Measurements from ENCODE around the gene GPR55.
"Not testable (repeated sequence)": the region's sequence is repeated elsewhere in the genome, so short reads cannot be mapped to it uniquely, and the experiment has no call there.

GPR55 gene

DNA sequence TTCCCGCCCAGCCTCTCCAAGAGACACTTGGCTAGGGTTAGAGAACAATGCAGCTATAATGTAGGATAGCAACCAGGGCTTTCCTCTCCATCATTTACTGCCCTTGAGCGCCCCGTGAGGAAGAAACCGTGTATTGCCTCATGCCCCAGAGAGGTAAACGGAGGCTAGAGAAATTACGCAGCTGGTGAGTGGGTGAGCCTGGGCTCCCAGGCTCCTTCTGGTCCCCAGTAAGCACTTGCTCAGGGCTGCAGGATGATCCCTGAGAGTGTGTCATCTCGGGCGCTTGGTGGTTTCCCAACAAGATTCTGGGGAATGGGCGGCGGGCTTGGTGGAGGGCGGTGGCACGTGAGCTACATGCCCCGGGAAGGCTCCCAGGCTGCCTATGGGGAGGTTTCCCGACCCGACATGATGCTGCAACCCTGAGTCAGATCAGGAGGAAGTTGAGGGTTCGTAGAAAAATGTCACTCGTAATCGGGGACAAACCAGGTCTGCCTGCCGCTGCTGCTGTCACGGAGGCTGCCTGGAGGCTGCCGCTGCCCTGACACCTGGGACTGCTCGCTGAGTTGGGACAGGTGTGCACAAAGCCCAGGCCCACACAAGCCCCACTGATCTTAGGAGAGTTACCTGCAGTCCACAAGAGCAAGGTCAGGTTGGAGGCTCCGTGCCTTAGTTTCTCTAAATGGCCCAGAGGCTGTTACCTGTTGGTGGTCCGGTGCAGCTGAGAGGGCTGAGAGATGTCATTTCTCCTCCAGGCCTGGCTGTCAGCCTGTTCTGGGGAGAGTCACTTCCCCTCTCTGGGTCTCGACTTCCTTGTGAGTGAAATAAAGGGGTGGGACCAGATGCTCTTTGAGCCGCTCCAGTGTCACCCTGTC, at the start of gene GPR55:
GPR55 (minus strand) TSS at position 773 of the 872 bp plus-strand sequence. CDS start 14,280 bp downstream, outside the sequence.
- peak in 1 of 51 donors; percentile 11 for DNase-seq

GRCh38 chr2:230974096-230974913, 49.3 kb upstream of the GPR55 start:
- no peak for DNase-seq

- DNase-seq, result no peak
Observed at GRCh38 chr2:230972046-230972445, 47.0 kb upstream of the GPR55 start.

- no peak for DNase-seq
Observed at GRCh38 chr2:230969659-230970015, 44.6 kb upstream of the GPR55 start.

DNA sequence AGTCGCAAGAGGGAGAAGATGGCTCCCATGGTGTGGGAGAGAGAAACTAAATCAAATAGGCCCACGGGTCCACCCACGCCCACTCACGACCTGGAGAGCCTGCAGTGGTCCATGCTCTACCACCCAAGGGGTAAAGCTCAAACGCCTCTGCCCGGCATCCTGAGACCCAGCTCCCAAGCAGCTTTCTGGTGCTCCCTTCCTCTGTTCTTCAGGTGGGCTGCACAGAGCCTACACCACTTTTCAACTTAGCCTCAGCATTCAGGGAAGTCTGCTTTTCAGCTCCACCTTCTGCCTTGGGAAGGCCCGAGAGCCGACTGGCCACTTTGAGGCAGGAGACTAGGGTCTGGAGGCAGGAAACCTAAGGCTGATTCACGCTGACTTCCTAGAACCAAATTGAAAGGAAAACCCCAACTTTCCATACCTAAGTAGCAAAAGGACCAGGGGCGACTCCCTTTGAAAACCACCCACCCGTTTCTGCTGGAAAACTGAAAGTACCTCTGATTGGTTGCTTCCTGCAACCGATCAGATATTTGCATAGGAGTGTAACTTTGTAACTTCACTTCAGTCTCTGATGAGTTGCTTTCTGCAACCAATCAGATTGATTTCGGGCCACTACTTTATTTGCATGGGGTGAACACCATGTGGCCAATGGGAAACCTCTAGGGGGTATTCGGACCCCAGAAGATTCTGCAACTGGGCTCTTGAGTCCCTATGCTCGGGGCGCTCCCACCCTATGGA, 44.0 kb upstream of the GPR55 start:
- no peak for DNase-seq

DNA sequence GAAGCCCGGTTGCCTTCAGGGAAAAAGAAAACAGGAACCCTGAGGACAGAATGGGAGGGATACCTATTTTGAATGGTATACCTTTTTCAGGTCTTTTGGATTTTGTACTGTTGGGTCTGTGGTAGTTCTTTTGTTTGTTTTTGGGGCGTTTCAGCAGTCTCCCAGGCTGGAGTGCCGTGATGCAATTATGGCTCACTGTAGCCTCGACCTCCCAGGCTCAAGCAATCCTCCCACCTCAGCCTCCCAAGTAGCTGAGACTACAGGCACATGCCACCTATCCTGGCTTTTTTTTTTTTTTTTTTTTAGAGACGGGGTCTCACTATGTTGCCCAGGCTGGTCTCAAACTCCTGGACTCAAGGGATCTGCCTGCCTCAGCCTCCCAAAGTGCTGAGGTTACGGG, 43.3 kb upstream of the GPR55 start:
- DNase-seq, result not testable (repeated sequence)

DNA sequence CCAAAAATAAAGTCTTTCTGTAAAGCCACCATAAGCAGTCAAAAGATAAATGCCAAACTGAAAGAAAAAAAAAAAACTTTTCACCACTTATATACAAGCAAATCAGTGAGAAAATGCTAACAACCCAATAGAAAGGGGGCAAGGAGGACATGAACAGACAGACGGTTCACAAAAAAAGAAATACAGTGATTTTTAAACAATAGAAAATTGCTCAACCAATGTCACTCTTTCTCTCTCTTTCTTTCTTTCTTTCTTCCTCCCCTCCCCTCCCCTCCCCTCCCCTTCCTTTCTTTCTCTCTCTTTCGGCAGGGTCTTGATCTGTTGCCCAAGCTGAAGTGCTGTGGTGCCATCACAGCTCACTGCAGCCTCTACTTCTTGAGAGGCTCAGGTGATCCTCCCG, 42.1 kb upstream of the GPR55 start:
- no peak for DNase-seq

DNA sequence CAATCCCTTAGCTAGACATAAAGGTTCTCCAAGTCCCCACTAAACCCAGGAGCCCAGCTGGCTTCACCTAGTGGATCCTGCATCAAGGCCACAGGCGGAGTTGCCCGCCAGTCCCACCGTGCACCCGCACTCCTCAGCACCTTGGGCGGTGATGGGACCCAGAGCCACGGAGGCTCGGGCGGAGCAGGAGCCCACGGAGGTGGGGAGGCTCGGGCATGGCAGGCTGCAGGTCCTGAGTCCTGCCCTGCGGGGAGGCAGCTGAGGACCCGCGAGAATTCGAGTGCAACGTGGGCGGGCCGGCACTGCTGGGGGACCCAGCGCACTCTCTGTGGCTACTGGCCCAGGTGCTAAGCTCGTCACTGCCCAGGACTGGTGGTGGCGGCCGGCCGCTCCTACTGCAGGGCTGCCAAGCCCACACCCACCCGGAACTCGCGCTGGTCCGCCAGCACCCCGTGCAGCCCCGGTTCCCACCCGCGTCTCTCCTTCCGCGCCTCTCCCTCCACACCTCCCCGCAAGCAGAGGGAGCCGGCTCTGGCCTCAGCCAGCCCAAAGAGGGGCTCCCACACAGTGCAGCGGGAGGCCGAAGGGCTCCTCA, 39.2 kb upstream of the GPR55 start:
- no peak for DNase-seq

DNA sequence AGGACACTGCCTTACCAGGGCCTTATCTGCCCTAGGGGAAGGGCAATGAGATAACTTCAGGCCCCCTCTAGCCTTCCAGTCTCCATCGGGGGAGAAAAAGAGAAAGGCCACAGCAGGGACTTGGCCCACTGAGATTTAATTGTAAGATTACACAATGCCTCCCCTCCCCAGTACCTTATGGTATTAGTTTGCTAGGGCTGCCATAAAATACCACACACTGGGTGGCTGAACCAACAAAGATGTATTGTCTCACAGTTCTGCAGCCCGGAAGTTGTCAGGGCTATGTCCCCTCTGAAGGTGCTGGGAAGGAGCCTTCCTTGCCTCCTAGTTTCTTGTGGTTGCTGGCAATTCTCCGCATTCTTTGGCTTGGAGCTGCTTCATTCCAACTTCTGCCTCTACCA, 36.0 kb upstream of the GPR55 start:
- no peak for DNase-seq

- no peak for DNase-seq
Observed at GRCh38 chr2:230960026-230960425, 35.0 kb upstream of the GPR55 start.

DNA sequence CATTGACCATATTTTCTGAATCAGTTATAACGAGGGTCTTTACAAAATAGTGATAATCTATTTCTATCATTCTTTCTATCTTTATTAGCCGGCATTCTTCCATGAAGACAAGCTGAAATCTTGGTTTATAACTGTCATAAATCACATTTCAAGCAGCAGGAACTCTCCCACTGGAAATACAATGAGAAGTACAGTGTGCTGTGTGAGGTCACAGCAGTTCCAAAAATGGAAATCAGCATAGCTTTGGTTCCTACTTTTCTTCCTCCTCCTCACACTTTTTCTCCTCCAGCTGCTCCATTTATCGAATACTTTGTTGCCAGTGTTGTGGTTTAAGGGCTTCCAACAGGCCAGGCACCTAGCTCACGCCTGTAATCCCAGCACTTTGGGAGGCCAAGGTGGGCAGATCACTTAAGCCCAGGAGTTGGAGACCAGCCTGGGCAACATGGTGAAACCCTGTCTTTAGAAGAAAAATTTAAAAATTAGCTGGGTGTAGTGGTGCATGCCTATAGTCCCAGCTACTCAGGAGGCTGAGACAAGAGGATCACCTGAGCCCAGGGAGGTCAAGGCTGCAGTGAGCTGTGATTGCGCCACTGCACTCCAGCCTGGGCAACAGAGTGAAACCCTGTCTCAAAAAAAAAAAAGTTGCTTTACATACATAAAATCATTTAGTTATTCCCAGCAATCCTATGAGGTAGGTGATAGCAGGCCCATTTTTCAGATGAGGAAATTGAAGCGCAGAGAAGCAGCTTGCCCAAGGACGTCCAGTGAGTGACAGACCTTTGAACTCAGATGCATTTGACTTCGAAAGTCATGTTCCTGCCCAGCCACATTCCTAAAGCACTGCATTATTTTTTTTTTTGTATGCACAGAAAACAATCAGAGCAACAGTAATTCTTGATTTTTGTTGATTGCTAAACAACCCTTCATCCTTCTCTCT, 34.0 kb upstream of the GPR55 start:
- no peak for DNase-seq

GRCh38 chr2:230957756-230958391, 32.8 kb upstream of the GPR55 start:
- no peak for DNase-seq

GRCh38 chr2:230956827-230957755, 32.0 kb upstream of the GPR55 start:
- DNase-seq, result peak in 6 of 51 donors; percentile 9 to 30 (median 20)

DNA sequence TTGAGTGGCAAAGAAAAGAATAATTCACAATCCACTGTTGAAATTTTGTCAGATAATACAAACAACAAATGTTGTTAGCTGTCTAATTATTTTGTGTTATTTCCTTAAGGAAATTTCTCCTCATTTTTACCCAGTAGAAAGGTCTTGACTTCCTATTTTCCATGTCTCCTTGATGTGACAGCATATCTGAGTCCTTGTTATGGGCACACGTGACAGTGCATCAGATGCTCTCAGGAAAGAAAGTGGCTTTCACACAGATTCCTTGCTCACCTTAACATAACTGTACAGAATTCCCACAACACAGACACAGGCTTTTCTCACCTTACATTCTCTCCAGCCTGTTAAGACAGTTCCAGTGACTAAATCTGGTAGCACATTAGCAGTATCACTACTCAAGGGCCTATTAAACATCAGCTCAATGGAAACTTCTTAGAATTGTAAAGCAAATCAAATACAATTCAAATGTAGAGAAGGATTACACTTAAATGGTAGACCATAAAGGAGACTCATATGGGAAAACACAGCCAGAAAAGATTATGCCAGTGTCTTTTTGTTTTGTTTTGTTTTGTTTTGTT, 30.2 kb upstream of the GPR55 start:
- DNase-seq, result no peak

GRCh38 chr2:230954746-230955145, 29.7 kb upstream of the GPR55 start:
- DNase-seq, result no peak

DNA sequence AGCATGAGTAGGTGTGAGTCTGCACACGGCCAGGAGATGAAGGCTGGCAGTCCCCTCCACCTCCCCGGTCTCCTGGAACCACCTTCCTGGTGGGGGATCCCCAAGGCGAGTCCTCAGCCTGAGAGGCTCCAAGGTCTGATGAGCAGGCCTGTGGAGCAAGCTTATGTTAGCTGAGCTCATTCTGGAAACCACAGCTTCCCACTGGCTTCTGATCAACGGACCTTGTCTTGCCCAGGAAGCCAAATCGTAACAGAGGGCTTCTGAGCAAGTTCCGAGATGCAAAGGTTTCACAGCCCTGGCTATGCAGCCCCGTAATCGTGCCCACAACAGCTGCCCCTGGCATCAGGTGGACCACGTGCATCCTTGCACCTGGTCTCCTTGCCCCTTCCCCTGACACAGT, 28.8 kb upstream of the GPR55 start:
- no peak for DNase-seq

DNA sequence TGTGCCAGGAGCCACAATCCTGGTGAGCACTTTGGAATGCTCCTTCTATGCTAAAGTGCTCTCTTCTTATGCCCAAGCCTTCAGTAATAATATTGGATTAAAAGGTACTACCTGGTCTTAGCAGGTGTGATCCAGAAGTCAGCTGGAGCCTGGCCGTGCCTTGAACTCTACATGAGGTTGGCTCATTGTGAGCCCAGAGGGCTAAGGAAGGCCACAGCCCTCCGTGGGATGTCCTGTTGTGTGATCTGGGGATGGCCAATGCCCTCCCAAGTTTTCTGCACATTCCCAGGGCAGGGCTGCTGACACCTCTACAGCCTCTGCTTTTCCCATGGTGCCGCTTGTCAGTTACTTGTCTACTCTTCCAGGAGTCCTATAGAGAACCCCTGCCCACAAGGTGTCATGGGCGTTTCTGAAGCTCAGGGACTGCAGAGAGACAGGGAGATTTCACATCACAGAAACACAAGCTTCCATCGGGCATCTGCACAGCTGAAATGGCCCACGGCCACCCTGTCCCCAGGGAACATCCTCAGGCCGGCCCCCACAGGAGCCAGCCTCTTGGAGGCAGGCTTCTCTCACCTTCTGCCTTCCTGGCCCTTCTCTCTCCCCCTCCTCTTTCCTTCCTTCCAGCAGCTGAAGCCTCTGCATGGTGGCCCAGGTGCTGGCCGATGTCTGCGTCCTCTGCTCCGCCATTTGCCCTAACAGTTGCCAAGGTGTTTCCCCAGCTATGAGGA, 27.3 kb upstream of the GPR55 start:
- no peak for DNase-seq

DNA sequence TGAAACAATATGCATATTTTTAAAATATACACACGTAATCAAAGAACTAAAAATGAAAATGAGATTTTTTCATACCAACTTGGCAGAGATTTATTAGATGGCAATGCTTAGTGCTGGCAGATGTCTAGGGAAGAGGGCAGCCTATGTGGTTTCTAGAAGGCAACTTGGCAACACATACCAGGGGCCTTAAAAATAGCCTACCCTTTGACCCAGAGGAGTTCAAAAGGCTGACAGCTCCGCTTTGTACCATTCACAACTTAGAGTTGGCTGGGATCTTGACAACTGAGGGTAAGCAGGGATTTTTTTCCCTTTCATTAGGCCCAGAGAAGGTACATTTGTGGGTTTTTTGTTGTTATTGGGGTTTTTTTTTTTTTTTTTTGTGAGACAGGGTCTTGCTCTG, 26.4 kb upstream of the GPR55 start:
- DNase-seq, result no peak

All from hypothalamus (tissue), 51 donors.